Measurements from ENCODE around the gene PRAMEF5. TPM values are rescaled to one million over a fixed set of nuclear protein-coding genes. Genes with fewer than 3 reads are reported as not detected.

PRAMEF5 gene
- total and polyA plus RNA-seq, 3 donors from 2014 or later = not detected

Small RNAs within 50 kb of the gene (small RNA-seq; reads per million reads assigned to genes)
- gene RNU6-771P = 0 reads per million in 2 donors

Other genes with a start within 250 kb of the PRAMEF5 start
- under 1 TPM in 1 of 2 donors, not detected in 1; 0.12 TPM for gene PRAMEF27, start 197.6 kb upstream of the PRAMEF5 start, total RNA-seq
- gene PRAMEF27, start 197.6 kb upstream of the PRAMEF5 start, polyA plus RNA-seq (ENCODE audit: insufficient read depth, low read depth, low replicate concordance) = not detected
- gene HNRNPCL3, start 193.4 kb upstream of the PRAMEF5 start, total RNA-seq = not detected
- gene HNRNPCL3, start 193.4 kb upstream of the PRAMEF5 start, polyA plus RNA-seq (ENCODE audit: insufficient read depth, low read depth, low replicate concordance) = not detected
- under 1 TPM in 1 of 2 donors, not detected in 1; 0.16 TPM for gene PRAMEF25, start 183.4 kb upstream of the PRAMEF5 start, total RNA-seq
- gene PRAMEF25, start 183.4 kb upstream of the PRAMEF5 start, polyA plus RNA-seq (ENCODE audit: insufficient read depth, low read depth, low replicate concordance) = not detected
- gene HNRNPCL2, start 137.3 kb upstream of the PRAMEF5 start, total RNA-seq = under 1 TPM in 1 of 2 donors, not detected in 1; 0.25 TPM
- gene HNRNPCL2, start 137.3 kb upstream of the PRAMEF5 start, polyA plus RNA-seq (ENCODE audit: insufficient read depth, low read depth, low replicate concordance) = not detected
- gene PRAMEF26, start 98.2 kb upstream of the PRAMEF5 start, total RNA-seq = not detected
- not detected for gene PRAMEF26, start 98.2 kb upstream of the PRAMEF5 start, polyA plus RNA-seq (ENCODE audit: insufficient read depth, low read depth, low replicate concordance)
- not detected for gene HNRNPCL4, start 88.6 kb upstream of the PRAMEF5 start, total RNA-seq
- not detected for gene HNRNPCL4, start 88.6 kb upstream of the PRAMEF5 start, polyA plus RNA-seq (ENCODE audit: insufficient read depth, low read depth, low replicate concordance)
- gene PRAMEF9, start 82.3 kb upstream of the PRAMEF5 start, total RNA-seq = not detected
- gene PRAMEF9, start 82.3 kb upstream of the PRAMEF5 start, polyA plus RNA-seq (ENCODE audit: insufficient read depth, low read depth, low replicate concordance) = not detected
- gene PRAMEF13, start 52.8 kb upstream of the PRAMEF5 start, total RNA-seq = not detected
- not detected for gene PRAMEF13, start 52.8 kb upstream of the PRAMEF5 start, polyA plus RNA-seq (ENCODE audit: insufficient read depth, low read depth, low replicate concordance)
- under 1 TPM in 1 of 2 donors, not detected in 1; 0.19 TPM for gene PRAMEF18, start 28.0 kb upstream of the PRAMEF5 start, total RNA-seq
- not detected for gene PRAMEF18, start 28.0 kb upstream of the PRAMEF5 start, polyA plus RNA-seq (ENCODE audit: insufficient read depth, low read depth, low replicate concordance)
- gene PRAMEF8, start 30.9 kb downstream of the PRAMEF5 start, total RNA-seq = under 1 TPM in 1 of 2 donors, not detected in 1; 0.12 TPM
- not detected for gene PRAMEF8, start 30.9 kb downstream of the PRAMEF5 start, polyA plus RNA-seq (ENCODE audit: insufficient read depth, low read depth, low replicate concordance)
- not detected for gene PRAMEF33, start 49.3 kb downstream of the PRAMEF5 start, total RNA-seq
- gene PRAMEF33, start 49.3 kb downstream of the PRAMEF5 start, polyA plus RNA-seq (ENCODE audit: insufficient read depth, low read depth, low replicate concordance) = not detected
- gene PRAMEF15, start 61.4 kb downstream of the PRAMEF5 start, total RNA-seq = under 1 TPM in 1 of 2 donors, not detected in 1; 0.19 TPM
- gene PRAMEF15, start 61.4 kb downstream of the PRAMEF5 start, polyA plus RNA-seq (ENCODE audit: insufficient read depth, low read depth, low replicate concordance) = not detected
- under 1 TPM in 1 of 2 donors, not detected in 1; 0.31 TPM for gene PRAMEF14, start 92.9 kb downstream of the PRAMEF5 start, total RNA-seq
- gene PRAMEF14, start 92.9 kb downstream of the PRAMEF5 start, polyA plus RNA-seq (ENCODE audit: insufficient read depth, low read depth, low replicate concordance) = 0.24 TPM
- gene PRAMEF19, start 117.7 kb downstream of the PRAMEF5 start, total RNA-seq = not detected
- gene PRAMEF19, start 117.7 kb downstream of the PRAMEF5 start, polyA plus RNA-seq (ENCODE audit: insufficient read depth, low read depth, low replicate concordance) = not detected
- gene PRAMEF17, start 135.4 kb downstream of the PRAMEF5 start, total RNA-seq = under 1 TPM in 1 of 2 donors, not detected in 1; 0.31 TPM
- not detected for gene PRAMEF17, start 135.4 kb downstream of the PRAMEF5 start, polyA plus RNA-seq (ENCODE audit: insufficient read depth, low read depth, low replicate concordance)
- gene PRAMEF20, start 156.3 kb downstream of the PRAMEF5 start, total RNA-seq = under 1 TPM; 0.62 to 0.87 TPM
- gene PRAMEF20, start 156.3 kb downstream of the PRAMEF5 start, polyA plus RNA-seq (ENCODE audit: insufficient read depth, low read depth, low replicate concordance) = 0.28 TPM

Measured in testis (tissue), 3 donors.